KG1 (cell line): Measurements from ENCODE around the gene LCE1B.

Experiments
- DNase-seq: peaks from one replicate; lab custom pipeline; 2025; lab: John Stamatoyannopoulos, UW

Gene LCE1B, protein sequence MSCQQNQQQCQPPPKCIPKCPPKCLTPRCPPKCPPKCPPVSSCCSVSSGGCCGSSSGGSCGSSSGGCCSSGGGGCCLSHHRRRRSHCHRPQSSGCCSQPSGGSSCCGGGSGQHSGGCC

DNA sequence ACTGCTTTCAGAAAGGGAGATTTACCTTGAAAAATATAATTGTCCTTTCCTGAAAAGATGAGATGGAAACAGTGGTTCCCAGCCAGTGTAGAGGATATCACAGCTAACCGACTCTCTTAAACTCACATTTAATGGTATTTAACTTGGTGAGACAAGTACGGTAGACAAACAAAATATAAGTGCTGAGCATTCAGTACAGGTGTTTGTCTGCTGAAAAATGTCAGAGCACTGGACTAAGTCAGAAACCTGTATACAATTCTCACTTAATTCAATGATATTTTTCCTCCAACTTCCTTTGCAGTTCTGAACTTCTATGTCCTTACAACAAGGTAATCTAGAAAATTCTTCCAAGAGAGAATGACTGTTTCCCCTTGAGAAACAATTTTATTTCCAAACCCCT, at the start of gene LCE1B:
Gene LCE1B (plus strand): TSS at position 301 of the 400 bp plus-strand sequence. CDS start 476 bp downstream, outside the sequence.
- no peak for DNase-seq

DNA sequence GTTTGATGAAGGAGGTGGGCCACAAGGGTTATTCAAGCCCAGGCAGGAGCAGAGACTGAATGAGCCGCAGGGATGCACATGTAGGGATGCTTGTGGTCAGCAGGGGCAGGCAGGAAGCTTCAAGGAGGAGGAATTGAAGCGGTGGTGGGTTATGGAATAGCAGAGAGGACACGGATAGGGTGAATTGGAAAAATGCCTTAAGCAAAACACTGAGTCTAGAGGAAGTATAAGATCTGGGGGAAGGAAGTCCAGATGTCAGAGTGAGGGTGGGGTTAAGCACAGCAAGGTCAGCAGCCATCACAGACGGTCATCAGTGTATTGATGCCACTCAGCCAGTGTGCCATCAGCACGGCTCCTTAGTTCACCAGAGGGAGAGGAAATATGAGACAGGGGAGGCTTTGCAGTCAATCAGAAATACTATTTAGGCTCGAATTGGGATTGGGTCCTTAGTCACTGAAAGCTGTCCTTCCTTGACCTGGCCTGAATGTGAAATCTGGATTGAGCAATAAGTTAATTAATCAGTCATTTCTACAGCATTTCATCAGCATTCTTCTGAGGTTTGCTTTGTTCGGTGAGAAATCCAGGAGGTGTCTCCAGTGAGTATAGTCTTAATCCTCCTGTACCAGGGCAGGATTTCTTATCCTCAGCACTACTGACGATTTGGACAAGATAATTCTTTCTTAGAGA, 42.8 kb upstream of the LCE1B start:
- DNase-seq: no peak

DNA sequence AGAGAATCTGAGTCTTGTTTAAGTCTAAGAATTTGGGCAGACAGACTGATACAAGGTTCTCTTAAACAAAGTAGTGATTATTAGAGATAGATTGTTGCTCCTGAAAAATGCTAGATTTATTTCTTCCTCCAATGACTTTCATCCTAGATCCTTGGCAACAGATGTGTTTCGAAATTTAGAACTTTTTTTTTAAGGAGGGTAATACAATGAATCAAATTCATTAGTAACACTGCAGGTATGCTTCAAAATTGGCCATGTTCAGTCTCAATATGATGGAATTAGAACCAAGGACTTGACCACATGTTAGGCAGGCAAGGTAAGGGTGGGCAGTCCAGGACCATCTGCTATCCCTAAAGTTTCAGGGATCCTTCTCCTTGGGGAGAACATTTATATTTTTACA, 41.4 kb upstream of the LCE1B start:
- DNase-seq: no peak

DNA sequence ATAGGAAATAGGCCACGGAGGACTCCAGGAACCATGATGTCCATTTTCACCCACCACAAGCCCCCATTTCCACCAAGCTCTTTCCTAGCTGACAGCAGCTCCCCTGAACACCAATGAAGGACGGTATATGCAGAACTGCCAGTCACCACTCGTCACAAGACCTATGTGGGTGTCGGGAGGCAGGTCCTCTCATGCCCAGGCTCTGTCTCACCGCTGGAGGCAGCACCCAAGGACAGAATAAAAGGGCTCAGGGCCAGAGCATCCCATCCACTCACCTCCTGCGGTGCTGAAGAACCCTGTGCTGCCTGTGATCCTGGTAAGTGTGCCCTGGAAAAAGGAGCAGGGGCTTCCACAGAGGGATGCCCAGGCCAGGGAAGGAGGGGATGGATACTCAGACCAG, 36.9 kb upstream of the LCE1B start, which contains the start of gene LCE1F:
Gene LCE1F (plus strand): TSS at position 266 of the 400 bp plus-strand sequence. CDS start 1,232 bp downstream, outside the sequence.
- DNase-seq: no peak

DNA sequence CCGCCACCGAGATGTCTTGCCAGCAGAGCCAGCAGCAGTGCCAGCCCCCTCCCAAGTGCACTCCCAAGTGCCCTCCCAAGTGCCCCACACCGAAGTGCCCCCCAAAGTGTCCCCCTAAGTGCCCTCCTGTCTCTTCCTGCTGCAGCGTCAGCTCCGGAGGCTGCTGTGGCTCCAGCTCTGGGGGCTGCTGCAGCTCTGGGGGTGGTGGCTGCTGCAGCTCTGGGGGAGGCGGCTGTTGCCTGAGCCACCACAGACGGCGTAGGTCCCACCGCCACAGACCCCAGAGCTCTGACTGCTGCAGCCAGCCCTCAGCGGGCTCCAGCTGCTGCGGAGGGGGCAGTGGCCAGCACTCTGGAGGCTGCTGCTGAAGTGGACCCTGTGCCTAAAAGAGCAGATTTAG, 35.4 kb upstream of the LCE1B start:
- DNase-seq: no peak

DNA sequence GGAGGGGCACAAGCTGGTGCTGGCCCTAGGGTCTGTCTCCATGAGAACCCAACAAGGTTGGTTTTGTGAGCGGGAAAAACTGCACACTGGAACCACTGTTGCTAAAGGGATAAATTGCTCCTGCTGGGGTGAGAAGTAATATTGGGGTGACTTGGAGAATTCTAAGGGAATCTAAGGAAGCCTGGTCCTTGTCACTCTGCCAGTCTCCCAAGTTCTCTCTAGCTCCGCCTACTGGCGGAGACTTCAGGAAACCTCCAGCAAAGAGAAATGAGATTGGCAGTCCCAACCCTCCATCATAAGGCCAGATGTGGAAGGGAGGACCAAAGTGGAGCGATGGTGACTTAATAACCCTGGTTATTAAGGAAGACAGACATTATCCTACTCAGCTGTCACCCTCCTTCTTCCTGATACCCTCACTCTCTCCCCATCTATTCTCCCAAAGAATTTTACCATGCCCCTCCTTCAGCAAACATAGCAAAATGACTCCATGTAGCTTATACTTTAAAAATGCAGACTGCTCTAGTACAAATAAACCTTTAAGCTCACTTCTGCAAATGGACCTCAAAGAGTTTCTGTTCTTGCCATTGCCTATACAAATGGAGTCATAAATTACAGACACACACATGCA, 34.1 kb upstream of the LCE1B start:
- DNase-seq: no peak

DNA sequence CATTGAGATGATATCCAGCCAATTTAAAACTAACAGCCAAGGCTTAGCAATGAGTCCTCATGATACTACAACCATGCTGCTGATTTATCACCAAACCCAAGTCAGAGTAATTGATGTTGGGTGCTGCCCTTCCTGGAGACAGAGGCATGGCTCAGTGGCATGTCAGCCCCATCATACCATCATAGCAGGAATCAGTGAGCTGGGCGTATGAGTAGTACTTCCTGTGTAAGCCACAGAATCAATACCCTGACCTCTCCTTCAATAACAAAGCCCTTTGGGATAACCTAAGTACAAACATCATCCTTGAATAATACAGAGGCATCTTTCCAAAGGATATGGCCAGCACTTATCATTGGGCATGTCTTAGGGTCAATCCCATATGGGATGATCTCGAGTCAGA, 28.7 kb upstream of the LCE1B start:
- DNase-seq: no peak

DNA sequence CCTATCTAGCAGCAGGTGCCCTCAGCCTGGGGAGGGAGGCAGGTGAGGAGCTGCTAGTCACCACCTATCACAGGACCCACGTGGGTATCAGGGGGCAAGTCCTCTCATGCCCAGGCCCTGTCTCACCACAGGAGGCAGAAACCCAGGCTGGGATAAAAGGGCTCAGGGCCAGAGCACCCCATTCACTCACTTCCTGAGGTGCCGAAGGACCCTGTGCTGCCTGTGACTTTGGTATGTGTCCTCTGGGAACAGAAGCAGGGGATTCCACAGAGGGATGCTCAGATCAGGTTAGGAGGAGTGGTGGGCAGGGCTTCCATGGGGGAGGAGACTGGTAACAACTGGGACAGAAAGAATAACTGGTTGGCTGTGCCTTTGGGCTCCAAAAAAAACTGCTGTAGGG, 25.7 kb upstream of the LCE1B start, which contains the start of gene LCE1E:
Gene LCE1E (plus strand): TSS at position 181 of the 400 bp plus-strand sequence. CDS start 1,043 bp downstream, outside the sequence.
- no peak for DNase-seq

DNA sequence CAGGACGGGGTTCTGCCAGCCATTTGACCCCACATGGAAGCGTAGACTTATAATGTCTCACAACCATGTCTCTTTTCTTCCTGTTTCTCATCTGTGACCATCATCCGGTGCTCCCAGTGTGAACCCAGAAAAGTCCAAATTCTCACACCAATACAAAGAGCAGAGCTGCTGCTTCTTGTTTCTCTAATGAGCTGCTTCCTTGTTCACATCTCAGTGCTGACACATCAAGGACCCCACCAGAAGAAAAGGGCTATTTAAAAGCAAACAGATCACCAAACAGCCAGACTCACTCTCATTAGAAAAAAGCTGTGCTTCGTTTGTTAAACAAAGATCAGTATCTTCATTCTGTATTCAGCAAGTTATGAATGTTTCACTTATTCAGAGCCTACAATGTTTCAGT, 16.1 kb upstream of the LCE1B start:
- DNase-seq: no peak

DNA sequence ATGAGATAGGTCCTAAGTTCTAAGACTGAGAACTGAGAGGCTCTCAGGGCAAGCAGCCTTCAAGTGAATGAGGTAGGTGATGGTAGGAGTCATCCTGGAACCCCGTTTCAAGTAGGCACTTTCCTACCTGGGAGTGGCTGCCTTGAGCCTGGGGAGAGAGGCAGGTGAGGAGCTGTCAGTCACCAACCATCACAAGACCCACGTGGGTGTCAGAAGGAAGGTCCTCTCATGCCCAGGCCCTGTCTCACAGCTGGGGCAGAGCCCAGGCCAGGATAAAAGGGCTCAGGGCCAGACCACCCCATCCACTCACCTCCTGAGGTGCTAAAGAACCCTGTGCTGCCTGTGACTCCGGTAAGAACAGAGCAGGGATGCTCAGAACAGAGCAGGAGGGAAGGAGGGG, 15.3 kb upstream of the LCE1B start, which contains the start of gene LCE1D:
Gene LCE1D (plus strand): TSS at position 301 of the 400 bp plus-strand sequence. CDS start 1,074 bp downstream, outside the sequence.
- no peak for DNase-seq

DNA sequence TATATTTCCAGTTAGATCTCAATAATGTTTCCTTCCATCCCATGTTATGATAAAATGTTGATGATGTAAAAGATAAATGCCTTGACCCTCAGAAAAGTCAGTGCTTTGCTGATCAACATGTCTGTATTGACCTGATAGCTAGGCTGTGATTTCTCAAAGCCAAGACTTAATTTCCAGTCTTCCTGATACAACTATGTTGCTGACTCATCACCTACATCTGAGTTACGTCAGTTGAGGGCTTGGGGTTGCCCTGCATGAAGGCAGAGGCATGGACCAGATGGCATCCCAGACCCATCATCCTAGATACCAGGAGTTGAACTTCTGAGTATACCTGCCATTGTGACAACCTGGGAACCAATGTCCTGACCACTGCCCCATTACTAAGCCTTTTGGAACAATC, 10.4 kb upstream of the LCE1B start:
- DNase-seq: no peak

DNA sequence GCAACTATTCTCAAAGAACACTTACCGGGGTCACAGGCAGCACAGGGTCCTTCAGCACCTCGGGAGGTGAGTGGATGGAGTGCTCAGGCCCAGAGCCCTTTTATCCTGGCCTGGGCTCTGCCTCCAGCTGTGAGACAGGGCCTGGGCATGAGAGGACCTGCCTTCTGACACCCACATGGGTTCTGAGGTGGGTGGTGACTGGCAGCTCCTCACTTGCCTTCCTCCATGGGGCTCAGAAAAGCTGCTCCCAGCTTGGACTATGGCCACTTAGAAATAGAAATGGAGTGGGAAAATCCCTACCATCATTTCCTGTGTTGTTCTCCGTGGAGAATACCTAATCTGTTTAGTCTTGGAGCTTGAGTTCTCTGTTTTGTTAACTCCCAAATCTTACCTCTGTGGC, 5.2 kb upstream of the LCE1B start, which contains the start of gene LCE1C:
Gene LCE1C (minus strand): TSS at position 76 of the 400 bp plus-strand sequence. CDS start 1,173 bp downstream, outside the sequence.
- no peak for DNase-seq

DNA sequence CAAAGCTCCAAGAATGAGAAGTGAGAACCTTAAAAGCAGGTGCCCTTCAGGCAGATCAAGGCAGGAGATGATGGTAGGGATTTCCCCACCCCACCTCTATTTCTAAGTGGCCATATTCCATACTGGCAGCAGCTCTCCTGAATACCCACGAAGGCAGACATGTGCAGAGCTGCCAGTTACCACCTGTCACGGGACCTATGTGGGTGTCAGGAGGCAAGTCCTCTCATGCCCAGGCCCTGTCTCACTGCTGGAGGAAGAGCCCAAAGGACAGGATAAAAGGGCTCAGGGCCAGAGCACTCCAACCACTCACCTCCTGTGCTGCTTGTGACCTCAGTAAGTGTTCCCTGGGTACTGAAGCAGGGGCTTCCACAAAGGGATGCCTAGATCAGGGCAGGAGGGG, 721 bp upstream of the LCE1B start:
- no peak for DNase-seq

DNA sequence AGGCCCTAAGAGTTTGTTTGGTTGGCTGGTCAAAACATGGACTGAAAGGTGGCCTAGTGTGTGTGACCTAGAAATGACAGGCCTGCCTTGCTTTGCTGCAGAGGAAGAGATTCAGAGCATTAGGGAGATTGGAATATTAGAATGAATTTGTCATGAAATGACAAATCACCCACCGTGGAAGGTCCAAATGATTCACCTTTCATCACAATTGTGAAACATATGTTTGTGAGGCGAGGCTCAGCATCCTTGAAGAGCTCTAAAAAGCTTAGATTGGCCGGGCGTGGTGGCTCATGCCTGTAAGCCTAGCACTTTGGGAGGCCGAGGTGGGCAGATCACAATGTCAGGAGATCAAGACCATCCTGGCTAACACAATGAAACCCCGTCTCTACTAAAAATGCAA, 5.5 kb downstream of the LCE1B start:
- DNase-seq: no peak

DNA sequence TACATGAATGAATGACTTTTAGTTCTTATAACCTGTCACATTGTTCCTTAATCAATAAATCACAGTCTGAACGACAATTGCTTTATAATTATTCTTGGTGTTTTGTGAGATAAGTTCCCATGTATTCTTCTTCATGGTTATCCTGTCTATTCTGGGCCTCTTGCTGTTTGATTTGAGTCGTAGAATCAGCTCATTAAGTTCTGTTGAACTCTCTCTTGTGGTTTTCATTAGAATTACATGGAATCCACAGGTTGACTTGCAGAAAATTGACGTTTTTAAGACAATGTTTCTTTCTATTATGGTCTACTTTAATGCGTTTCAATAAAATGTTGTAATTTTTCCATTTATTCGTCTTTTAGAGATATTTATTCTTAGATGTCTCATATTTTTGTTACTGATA, 11.5 kb downstream of the LCE1B start:
- no peak for DNase-seq

DNA sequence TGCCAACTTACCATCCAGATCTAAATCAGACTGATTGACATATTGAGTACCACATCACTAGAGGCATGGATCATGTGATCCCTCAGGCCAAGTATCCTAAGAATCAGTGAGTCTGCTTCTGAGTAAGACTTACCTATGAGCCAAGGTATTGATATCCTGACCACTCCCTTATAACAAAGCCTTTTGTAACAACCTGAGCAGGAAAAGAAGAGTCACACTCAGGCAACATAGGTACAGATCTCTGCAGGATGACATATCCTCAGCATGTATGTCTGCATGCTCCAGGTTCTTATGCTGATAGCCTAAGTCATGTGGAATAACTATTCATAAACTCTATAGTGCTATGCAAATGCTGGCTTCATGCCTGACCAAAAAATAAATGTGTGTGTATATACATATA, 13.2 kb downstream of the LCE1B start:
- no peak for DNase-seq

DNA sequence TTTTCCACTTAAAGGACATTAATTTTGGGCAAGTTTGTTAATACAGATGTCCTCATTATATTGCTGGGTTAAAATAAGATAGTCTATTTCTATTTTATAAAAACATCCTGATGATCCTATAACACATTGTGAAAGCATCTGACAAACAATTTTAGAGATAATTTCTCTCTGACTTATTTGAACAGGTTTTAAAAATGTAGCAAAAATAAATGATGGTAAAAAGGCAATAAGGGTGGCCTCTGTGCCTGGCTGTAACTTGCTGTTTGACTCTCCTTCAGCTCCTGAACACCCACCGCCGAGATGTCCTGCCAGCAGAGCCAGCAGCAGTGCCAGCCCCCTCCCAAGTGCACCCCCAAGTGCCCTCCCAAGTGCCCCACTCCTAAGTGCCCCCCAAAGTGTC, 15.4 kb downstream of the LCE1B start, which contains the start of gene LCE1A:
Gene LCE1A (plus strand): TSS at position 301 of the 400 bp plus-strand sequence. CDS start 0 bp downstream, at position 301.
- DNase-seq: no peak

DNA sequence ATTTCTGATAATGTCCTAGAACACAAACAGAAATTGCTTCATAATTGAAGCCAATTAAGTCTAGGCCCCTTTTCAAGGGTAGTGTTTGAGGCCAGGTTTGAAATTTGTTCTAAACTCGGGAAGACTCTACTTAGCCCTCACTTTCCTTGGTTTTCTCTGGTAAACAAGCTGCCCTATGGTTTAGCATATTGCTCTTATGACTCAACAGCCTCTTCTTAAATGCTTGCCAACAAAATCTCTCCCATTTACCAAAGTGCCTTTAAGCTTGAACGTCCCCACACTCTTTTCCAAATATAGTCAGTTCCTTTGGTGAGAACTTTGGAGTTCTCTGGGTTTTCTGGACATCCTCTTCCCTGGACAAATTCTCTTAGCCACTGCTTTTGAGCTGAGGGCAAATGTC, 25.1 kb downstream of the LCE1B start:
- no peak for DNase-seq

DNA sequence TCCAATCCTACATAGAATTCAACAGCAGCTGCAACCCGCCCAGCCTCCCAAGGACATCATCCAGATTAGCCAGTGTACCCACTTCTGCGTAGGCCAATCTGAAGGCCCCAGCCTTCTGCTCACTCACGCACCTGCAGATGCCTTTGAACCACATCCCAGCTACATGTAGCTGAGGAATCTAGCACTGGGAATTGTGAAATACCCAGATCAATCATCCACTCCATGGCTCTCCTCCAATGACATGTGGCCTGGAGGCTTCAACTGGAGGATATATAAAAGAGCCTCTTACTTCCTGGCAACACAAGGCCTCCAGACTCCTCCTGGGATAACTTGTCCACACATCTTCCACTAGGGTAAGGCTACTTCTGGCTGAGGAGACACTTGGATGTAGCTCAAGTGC, 30.8 kb downstream of the LCE1B start, which contains the start of gene LCE6A:
Gene LCE6A (plus strand): TSS at position 301 of the 400 bp plus-strand sequence. CDS start 665 bp downstream, outside the sequence.
- no peak for DNase-seq

DNA sequence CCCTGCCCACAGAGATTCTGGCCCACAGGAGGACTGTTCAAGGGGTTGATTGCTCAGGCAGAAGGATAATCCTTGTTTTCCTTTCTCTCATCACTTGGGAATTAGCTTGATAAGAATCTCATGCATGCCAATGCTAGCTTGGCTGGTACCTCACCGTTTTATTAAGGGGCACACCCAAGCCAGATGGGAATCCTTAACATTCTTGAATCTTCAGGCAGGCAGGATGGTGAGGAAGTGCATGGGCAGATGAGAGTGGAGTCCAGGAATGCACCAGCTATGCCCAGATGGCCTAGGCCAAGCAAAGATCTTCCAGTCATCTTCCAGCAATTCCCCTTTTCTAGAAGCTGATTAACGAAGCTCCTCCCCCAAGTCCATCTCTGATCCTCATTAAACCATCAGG, 43.9 kb downstream of the LCE1B start:
- DNase-seq: no peak

DNA sequence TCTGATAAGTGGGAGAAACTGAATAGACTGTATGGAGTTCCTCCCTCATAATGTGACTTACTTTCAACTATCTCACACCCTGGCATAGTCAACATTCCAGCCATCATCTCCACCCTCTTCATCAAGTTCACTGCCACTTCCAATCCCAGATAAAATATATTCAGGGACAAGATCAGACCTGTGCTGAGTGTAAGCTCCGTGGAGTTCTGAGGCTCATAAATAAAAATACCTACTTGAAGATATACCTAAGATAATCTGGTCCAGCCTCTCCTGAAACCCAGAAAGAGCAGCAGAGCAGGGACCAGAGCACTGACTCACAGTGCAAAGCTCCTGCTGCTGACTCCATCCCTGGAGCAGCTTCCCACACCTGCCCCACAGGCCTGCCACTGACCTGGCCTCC, 46.3 kb downstream of the LCE1B start:
- DNase-seq: no peak

DNA sequence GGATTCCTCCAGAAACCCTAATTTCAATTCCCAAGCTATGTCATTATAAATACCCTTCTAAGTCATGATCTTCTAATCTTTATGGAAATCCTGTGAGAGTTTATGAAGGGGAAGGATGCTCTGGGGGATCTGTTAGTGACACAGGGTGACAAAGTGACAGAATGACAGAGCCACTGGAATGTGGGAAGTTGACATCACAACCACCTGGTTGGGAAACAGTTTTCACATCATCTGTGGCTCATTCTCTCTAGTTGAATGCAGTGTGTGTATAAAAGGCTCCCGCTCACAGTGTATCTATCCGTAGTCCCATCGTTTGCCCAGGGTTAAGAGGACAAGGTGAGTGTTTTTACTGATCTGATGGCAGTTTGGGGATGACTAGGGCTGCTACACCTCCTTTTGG, 47.9 kb downstream of the LCE1B start, which contains the start of gene LCE7A:
Gene LCE7A (plus strand): TSS at position 301 of the 400 bp plus-strand sequence. CDS start 702 bp downstream, outside the sequence.
- DNase-seq: no peak

DNA sequence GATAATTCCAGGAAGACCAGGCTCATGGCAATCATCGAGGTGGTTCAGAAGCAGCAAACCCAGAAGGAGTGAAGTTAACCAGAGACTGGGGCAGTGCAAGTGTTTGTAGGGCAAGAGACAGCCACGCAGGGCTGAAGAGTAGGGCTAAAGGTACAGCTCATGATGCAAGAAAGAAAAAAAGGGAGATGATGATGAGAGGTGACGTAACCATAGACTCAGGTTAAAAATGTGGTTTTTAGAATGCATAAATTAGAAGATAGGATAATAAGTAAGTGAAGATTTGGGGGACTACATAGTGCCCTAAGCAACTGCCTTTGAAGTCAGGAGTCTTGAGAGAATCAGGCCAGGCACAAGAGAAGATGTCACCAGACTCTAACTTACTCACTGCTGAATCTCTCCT, 48.4 kb downstream of the LCE1B start:
- no peak for DNase-seq
